D721Med (cell line): ENCODE results near the gene C12orf57.

ENCODE experiments used
- DNase-seq: peaks from one replicate; pipeline ENCODE4 v3.0.0; 2011; ENCODE audit warnings: low spot score; ENCODE audit not compliant: insufficient read length
- FAIRE-seq: peaks from 2 replicates; lab custom pipeline; 2011; peaks lifted over from hg19 to GRCh38; lab: Jason Lieb, UNC
- CTCF ChIP-seq: IDR thresholded peaks from 2 replicates; pipeline ENCODE4 v1.5.1; 2012; ENCODE audit warnings: mild to moderate bottlenecking, control low read depth; ENCODE audit not compliant: insufficient read depth; ENCODE audit errors: missing control alignments

Gene C12orf57

GRCh38 chr12:6927379-6928021, 16.3 kb upstream of the C12orf57 start, which contains the start of gene ATN1:
Gene ATN1, plus strand, starts transcription at chr12:6927959. Its CDS starts 6,043 bp downstream, at chr12:6934002.
- DNase-seq = peak; percentile 66
- no peak for TF ChIP-seq CTCF
- FAIRE-seq = no peak

- no peak for FAIRE-seq
- DNase-seq = no peak
- no peak for TF ChIP-seq CTCF
These were observed 15.7 kb upstream of the C12orf57 start for GRCh38 chr12:6928022-6928702.

- DNase-seq = no peak
- no peak for FAIRE-seq
- TF ChIP-seq CTCF = no peak
These were observed 15.0 kb upstream of the C12orf57 start for GRCh38 chr12:6928703-6929407.

- no peak for FAIRE-seq
- no peak for TF ChIP-seq CTCF
- no peak for DNase-seq
These were observed 14.1 kb upstream of the C12orf57 start for GRCh38 chr12:6929466-6930452.

GRCh38 chr12:6932766-6933165, 11.1 kb upstream of the C12orf57 start:
- DNase-seq (no peak), FAIRE-seq (no peak)
- TF ChIP-seq CTCF = no peak

GRCh38 chr12:6934110-6934509, 9.7 kb upstream of the C12orf57 start:
- FAIRE-seq = no peak
- no peak for DNase-seq
- TF ChIP-seq CTCF = no peak
